Islet precursor cell (in vitro differentiated cells): Measurements from ENCODE around the gene TUBA4A.
"Not testable (repeated sequence)": the region's sequence is repeated elsewhere in the genome, so short reads cannot be mapped to it uniquely, and the experiment has no call there.

ENCODE experiments used
- DNase-seq: peaks from one replicate; pipeline ENCODE4 v3.0.0-alpha.2; 2018

The TUBA4A gene

GRCh38 chr2:219253753-219254589 is at the start of gene TUBA4A:
TSS of gene TUBA4A (minus strand) at chr2:219253918. CDS start at chr2:219253858, 60 bp downstream.
- DNase-seq, result peak; percentile 79

GRCh38 chr2:219302412-219302968 is 48.8 kb upstream of the TUBA4A start:
- no peak for DNase-seq

GRCh38 chr2:219300022-219300421 is 46.3 kb upstream of the TUBA4A start:
- no peak for DNase-seq

GRCh38 chr2:219299372-219299760 is 45.6 kb upstream of the TUBA4A start:
- DNase-seq, result no peak

GRCh38 chr2:219298759-219299371 is 45.1 kb upstream of the TUBA4A start:
- DNase-seq, result peak; percentile 92

GRCh38 chr2:219297766-219298456 is 44.2 kb upstream of the TUBA4A start:
- DNase-seq, result no peak

- no peak for DNase-seq
Measured at GRCh38 chr2:219296631-219297391, 43.1 kb upstream of the TUBA4A start.

- no peak for DNase-seq
Measured at GRCh38 chr2:219296142-219296541, 42.4 kb upstream of the TUBA4A start.

- peak; percentile 94 for DNase-seq
Measured at GRCh38 chr2:219294356-219295351, 40.9 kb upstream of the TUBA4A start.

GRCh38 chr2:219293736-219294231 is 40.1 kb upstream of the TUBA4A start:
- peak; percentile 40 for DNase-seq

GRCh38 chr2:219292616-219293015 is 38.9 kb upstream of the TUBA4A start:
- no peak for DNase-seq

GRCh38 chr2:219291910-219292490 is 38.3 kb upstream of the TUBA4A start:
- DNase-seq, result peak; percentile 36

GRCh38 chr2:219291394-219291793 is 37.7 kb upstream of the TUBA4A start:
- no peak for DNase-seq

- no peak for DNase-seq
Measured at GRCh38 chr2:219290381-219291171, 36.9 kb upstream of the TUBA4A start.

GRCh38 chr2:219289537-219290361 is 36.0 kb upstream of the TUBA4A start:
- DNase-seq, result no peak

- no peak for DNase-seq
Measured at GRCh38 chr2:219289195-219289536, 35.4 kb upstream of the TUBA4A start.

GRCh38 chr2:219287580-219288265 is 34.0 kb upstream of the TUBA4A start:
- DNase-seq, result peak; percentile 74

GRCh38 chr2:219287116-219287440 is 33.4 kb upstream of the TUBA4A start:
- not testable (repeated sequence) for DNase-seq
